ENCODE measurements around the gene ABCC8.

The ABCC8 gene

GRCh38 chr11:17458268-17458667 is 18.4 kb downstream of the ABCC8 start:
- Mint-ChIP-seq H3K4me1 (no peaks in the 10 kb centered on the region), H3K36me3 (ENCODE audit: low read depth) (no peaks in the 10 kb centered on the region), H3K9me3 (no peaks in the 10 kb centered on the region), H3K27ac (no peak overlapping the region), H3K4me3 (no peak overlapping the region), H3K27me3 (ENCODE audit: low read depth) (peaks cover 26% of the 10 kb centered on the region)
- TF ChIP-seq CTCF (IDR thresholded peaks at IDR 0.05; ENCODE audit: unreplicated experiment in 3 of 3): no peak

GRCh38 chr11:17457396-17458173 is 19.1 kb downstream of the ABCC8 start:
- no peak overlapping the region for H3K4me3 Mint-ChIP-seq
- H3K9me3 Mint-ChIP-seq: no peaks in the 10 kb centered on the region
- no peaks in the 10 kb centered on the region for H3K36me3 Mint-ChIP-seq (ENCODE audit: low read depth)
- H3K4me1 Mint-ChIP-seq: no peaks in the 10 kb centered on the region
- no peak overlapping the region for H3K27ac Mint-ChIP-seq
- no peak for TF ChIP-seq CTCF (IDR thresholded peaks at IDR 0.05; ENCODE audit: unreplicated experiment in 3 of 3)
- H3K27me3 Mint-ChIP-seq (ENCODE audit: low read depth): peaks cover 26% of the 10 kb centered on the region

- Mint-ChIP-seq H3K27ac (no peak overlapping the region), H3K27me3 (ENCODE audit: low read depth) (peaks cover 15% of the 10 kb centered on the region), H3K9me3 (no peaks in the 10 kb centered on the region), H3K4me3 (no peak overlapping the region), H3K36me3 (ENCODE audit: low read depth) (no peaks in the 10 kb centered on the region), H3K4me1 (no peaks in the 10 kb centered on the region)
- no peak for TF ChIP-seq CTCF (IDR thresholded peaks at IDR 0.05; ENCODE audit: unreplicated experiment in 3 of 3)
Measured at GRCh38 chr11:17452668-17453067, 24.0 kb downstream of the ABCC8 start.

GRCh38 chr11:17449158-17449557 is 27.5 kb downstream of the ABCC8 start:
- H3K9me3 Mint-ChIP-seq: no peaks in the 10 kb centered on the region
- no peaks in the 10 kb centered on the region for H3K36me3 Mint-ChIP-seq (ENCODE audit: low read depth)
- no peak overlapping the region for H3K4me3 Mint-ChIP-seq
- H3K4me1 Mint-ChIP-seq: no peaks in the 10 kb centered on the region
- TF ChIP-seq CTCF (IDR thresholded peaks at IDR 0.05; ENCODE audit: unreplicated experiment in 3 of 3): no peak
- H3K27me3 Mint-ChIP-seq (ENCODE audit: low read depth): peaks cover 31% of the 10 kb centered on the region
- no peak overlapping the region for H3K27ac Mint-ChIP-seq

GRCh38 chr11:17446482-17446881 is 30.2 kb downstream of the ABCC8 start:
- Mint-ChIP-seq H3K4me3 (no peak overlapping the region), H3K27me3 (ENCODE audit: low read depth) (peaks cover 30% of the 10 kb centered on the region), H3K36me3 (ENCODE audit: low read depth) (no peaks in the 10 kb centered on the region), H3K9me3 (no peaks in the 10 kb centered on the region), H3K27ac (no peak overlapping the region), H3K4me1 (no peaks in the 10 kb centered on the region)
- TF ChIP-seq CTCF (IDR thresholded peaks at IDR 0.05; ENCODE audit: unreplicated experiment in 3 of 3): no peak

- H3K4me3 Mint-ChIP-seq: no peak overlapping the region
- H3K27me3 Mint-ChIP-seq (ENCODE audit: low read depth): peaks cover 35% of the 10 kb centered on the region
- no peaks in the 10 kb centered on the region for H3K36me3 Mint-ChIP-seq (ENCODE audit: low read depth)
- no peak overlapping the region for H3K27ac Mint-ChIP-seq
- H3K4me1 Mint-ChIP-seq: no peaks in the 10 kb centered on the region
- peaks cover 2% of the 10 kb centered on the region for H3K9me3 Mint-ChIP-seq
- no peak for TF ChIP-seq CTCF (IDR thresholded peaks at IDR 0.05; ENCODE audit: unreplicated experiment in 3 of 3)
Measured at GRCh38 chr11:17445240-17445795, 31.3 kb downstream of the ABCC8 start.
